Upper lobe of left lung (tissue), 4 donors: ENCODE results near the gene PPDPF.

Experiments used
- CTCF ChIP-seq, 6 experiments: fragments of 450-650 bp in 4 of 6; fragments of 200-600 bp in 2 of 6; sonication (generic) in 2 of 6; IDR thresholded peaks; one replicate each; pipeline ENCODE4 v1.5.1; 2016 to 2019; ENCODE audit warnings: antibody characterized with exemption in 6 of 6
- EP300 ChIP-seq, 4 donors: sonication (generic); formaldehyde crosslinking; IDR thresholded peaks; one replicate each; pipeline ENCODE4 v1.5.1; 2017; ENCODE audit warnings: antibody characterized with exemption in 4 of 4, control low read depth in 2 of 4

GRCh38 chr20:63549679-63550282 is 29.2 kb downstream of the PPDPF start:
- TF ChIP-seq CTCF (IDR thresholded peaks at IDR 0.05) (no peak), EP300 (IDR thresholded peaks at IDR 0.05) (no peak)
